ENCODE results near the gene SRL. TPM values are rescaled to one million over a fixed set of nuclear protein-coding genes. Genes with fewer than 3 reads are reported as not detected.

The SRL gene
- polyA plus RNA-seq, 1 of the 3 experiments (the other 2 are of a cell fraction) = not detected

DNA sequence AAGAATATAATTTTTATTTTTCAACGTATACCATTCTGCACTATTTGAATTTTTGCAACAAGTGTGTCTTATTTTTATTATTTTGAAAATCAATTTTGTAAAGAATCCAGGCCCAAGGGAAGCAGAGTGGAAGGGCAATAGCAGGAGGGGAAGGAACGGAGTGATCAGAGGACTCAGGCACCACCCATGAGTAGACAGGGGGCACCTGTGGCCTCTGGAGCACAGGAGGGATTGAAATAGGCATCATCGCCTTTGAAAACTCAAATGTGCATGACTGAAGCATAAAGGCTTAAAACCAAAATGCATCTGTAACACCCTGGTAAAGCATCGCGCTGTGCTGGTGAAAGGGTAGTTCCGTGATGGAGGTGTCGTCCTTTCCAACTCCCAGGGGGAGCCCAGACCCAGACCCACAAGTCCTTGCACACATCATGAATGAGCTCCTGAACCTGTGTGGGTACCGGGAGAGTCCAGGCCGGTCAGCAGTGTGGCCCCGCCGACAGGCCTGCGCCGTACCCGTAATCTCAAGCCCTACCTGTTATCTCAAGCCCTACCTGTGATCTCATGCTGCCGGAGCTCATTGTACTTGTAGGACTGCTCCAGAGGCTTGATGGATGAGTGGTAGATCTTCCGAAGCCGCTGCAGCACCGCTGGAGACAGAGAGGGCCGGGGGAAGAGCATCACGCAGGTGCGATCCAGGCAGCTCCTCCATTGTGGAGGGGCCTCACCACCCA lies 39.1 kb downstream of the SRL start:
- no peaks in the 10 kb centered on the region for H3K9me2 ChIP-seq
- H3K27ac ChIP-seq (ENCODE audit: low read depth in 2 of 2, low read length in 1 of 2) = no peak overlapping the region
- TF ChIP-seq FOSL2 (IDR thresholded peaks at IDR 0.05; ENCODE audit: borderline replicate concordance, low read depth) = no peak
- no peak for TF ChIP-seq GATA2 (CRISPR knock-in tag; IDR thresholded peaks at IDR 0.05)
- TF ChIP-seq RXRA (IDR thresholded peaks at IDR 0.05; ENCODE audit: borderline replicate concordance, low read depth) = no peak
- TF ChIP-seq, protein P1, sequence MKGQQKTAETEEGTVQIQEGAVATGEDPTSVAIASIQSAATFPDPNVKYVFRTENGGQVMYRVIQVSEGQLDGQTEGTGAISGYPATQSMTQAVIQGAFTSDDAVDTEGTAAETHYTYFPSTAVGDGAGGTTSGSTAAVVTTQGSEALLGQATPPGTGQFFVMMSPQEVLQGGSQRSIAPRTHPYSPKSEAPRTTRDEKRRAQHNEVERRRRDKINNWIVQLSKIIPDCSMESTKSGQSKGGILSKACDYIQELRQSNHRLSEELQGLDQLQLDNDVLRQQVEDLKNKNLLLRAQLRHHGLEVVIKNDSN (IDR thresholded peaks at IDR 0.05; ENCODE audit: borderline replicate concordance, low read depth) = no peak
- no peak for DNase-seq
- H3K9ac ChIP-seq = no peak overlapping the region
- no peaks in the 10 kb centered on the region for H3K36me3 ChIP-seq (replicated peaks in 1 of 2; ENCODE audit: control insufficient read depth in 1 of 2, insufficient read depth in 2 of 2, low read length in 1 of 2)
- no peaks in the 10 kb centered on the region for H3F3A ChIP-seq (replicated peaks; ENCODE audit: insufficient read depth)
- no peak overlapping the region for H2AFZ ChIP-seq (ENCODE audit: low read depth)
- H3K4me3 ChIP-seq (ENCODE audit: low read depth in 2 of 2, low read length in 1 of 2) = no peak overlapping the region
- WGBS (ENCODE audit: low lambda C conversion rate) = 90% methylated on average over 18 of the region's 21 CpGs
- no peaks in the 10 kb centered on the region for H3K79me2 ChIP-seq (ENCODE audit: insufficient read depth)
- H3K4me1 ChIP-seq (ENCODE audit: control insufficient read depth in 1 of 2, insufficient read depth in 2 of 2, low read depth in 1 of 2, low read length in 1 of 2) = peaks cover 2 to 4% of the 10 kb centered on the region in 2 experiments; a peak in 1 of 4 replicates
- CTCF ChIA-PET = interaction anchor here (0.9 to 6.8 kb wide), 8 partner anchors 10 to 220 kb away, joined by 3 to 98 read pairs (median 4); no protein-coding TSS in a partner anchor
- no peaks in the 10 kb centered on the region for H3K27me3 ChIP-seq (ENCODE audit: insufficient read depth)
- POLR2A ChIA-PET = no interaction called here
- no peaks in the 10 kb centered on the region for H4K20me1 ChIP-seq (ENCODE audit: insufficient read depth)
- H3K9me3 ChIP-seq = no peaks in the 10 kb centered on the region
- H3K4me2 ChIP-seq = no peak overlapping the region

DNA sequence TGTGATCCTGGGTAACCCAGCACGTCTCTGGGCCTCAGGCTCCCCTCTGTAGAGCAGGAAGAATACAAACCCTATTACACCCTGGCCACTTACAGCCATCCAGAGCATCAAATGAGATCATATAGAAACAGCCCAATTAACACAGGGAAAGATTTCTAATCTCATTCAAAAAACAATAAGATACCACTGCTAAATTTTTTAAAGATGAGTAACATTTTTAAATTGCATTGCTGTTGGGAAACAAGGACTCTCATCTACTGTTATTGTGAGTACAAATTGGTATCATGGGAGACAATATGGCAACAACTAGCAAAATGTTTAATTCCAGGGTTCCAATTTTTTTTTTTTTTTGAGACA lies 41.1 kb downstream of the SRL start:
- no peaks in the 10 kb centered on the region for H3K9me2 ChIP-seq
- DNase-seq = no peak
- no peak overlapping the region for H3K4me3 ChIP-seq (ENCODE audit: low read depth in 2 of 2, low read length in 1 of 2)
- H4K20me1 ChIP-seq (ENCODE audit: insufficient read depth) = no peaks in the 10 kb centered on the region
- WGBS (ENCODE audit: low lambda C conversion rate) = 100% methylated on average over 1 of the region's 1 CpG
- no peak overlapping the region for H3K9ac ChIP-seq
- no peaks in the 10 kb centered on the region for H3K79me2 ChIP-seq (ENCODE audit: insufficient read depth)
- H3K36me3 ChIP-seq (replicated peaks in 1 of 2; ENCODE audit: control insufficient read depth in 1 of 2, insufficient read depth in 2 of 2, low read length in 1 of 2) = no peaks in the 10 kb centered on the region
- TF ChIP-seq RXRA (IDR thresholded peaks at IDR 0.05; ENCODE audit: borderline replicate concordance, low read depth) = no peak
- no peak for TF ChIP-seq FOSL2 (IDR thresholded peaks at IDR 0.05; ENCODE audit: borderline replicate concordance, low read depth)
- TF ChIP-seq, protein P2, sequence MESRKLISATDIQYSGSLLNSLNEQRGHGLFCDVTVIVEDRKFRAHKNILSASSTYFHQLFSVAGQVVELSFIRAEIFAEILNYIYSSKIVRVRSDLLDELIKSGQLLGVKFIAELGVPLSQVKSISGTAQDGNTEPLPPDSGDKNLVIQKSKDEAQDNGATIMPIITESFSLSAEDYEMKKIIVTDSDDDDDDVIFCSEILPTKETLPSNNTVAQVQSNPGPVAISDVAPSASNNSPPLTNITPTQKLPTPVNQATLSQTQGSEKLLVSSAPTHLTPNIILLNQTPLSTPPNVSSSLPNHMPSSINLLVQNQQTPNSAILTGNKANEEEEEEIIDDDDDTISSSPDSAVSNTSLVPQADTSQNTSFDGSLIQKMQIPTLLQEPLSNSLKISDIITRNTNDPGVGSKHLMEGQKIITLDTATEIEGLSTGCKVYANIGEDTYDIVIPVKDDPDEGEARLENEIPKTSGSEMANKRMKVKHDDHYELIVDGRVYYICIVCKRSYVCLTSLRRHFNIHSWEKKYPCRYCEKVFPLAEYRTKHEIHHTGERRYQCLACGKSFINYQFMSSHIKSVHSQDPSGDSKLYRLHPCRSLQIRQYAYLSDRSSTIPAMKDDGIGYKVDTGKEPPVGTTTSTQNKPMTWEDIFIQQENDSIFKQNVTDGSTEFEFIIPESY (IDR thresholded peaks at IDR 0.05; ENCODE audit: borderline replicate concordance, low read depth) = no peak
- TF ChIP-seq, protein P1 (IDR thresholded peaks at IDR 0.05; ENCODE audit: borderline replicate concordance, low read depth) = no peak
- no peak for TF ChIP-seq EZH2phosphoT487 (IDR thresholded peaks at IDR 0.05; ENCODE audit: borderline replicate concordance, low read depth)
- TF ChIP-seq SIN3A (IDR thresholded peaks at IDR 0.05; ENCODE audit: borderline replicate concordance, low read depth, low read length) = no peak
- no peak for TF ChIP-seq GABPA (IDR thresholded peaks at IDR 0.05; ENCODE audit: low read depth)
- no peak for TF ChIP-seq ELF1 (IDR thresholded peaks at IDR 0.05)
- no peak for TF ChIP-seq FOXJ3 (CRISPR knock-in tag; IDR thresholded peaks at IDR 0.05)
- TF ChIP-seq CHD2 (IDR thresholded peaks at IDR 0.05; ENCODE audit: low read length, partially characterized antibody) = no peak
- no peak for TF ChIP-seq MEF2A (IDR thresholded peaks at IDR 0.05; ENCODE audit: borderline replicate concordance, low read depth)
- TF ChIP-seq SMC3 (IDR thresholded peaks at IDR 0.05; ENCODE audit: low read depth, low read length) = no peak
- TF ChIP-seq MXI1 (IDR thresholded peaks at IDR 0.05; ENCODE audit: low read depth, low read length) = no peak
- TF ChIP-seq EP300 (IDR thresholded peaks at IDR 0.05; ENCODE audit: borderline replicate concordance in 1 of 2, low read depth in 1 of 2, low read length in 1 of 2) = no peak
- no peak for TF ChIP-seq TEAD4 (IDR thresholded peaks at IDR 0.05; ENCODE audit: borderline replicate concordance, insufficient read depth)
- TF ChIP-seq, protein P3, sequence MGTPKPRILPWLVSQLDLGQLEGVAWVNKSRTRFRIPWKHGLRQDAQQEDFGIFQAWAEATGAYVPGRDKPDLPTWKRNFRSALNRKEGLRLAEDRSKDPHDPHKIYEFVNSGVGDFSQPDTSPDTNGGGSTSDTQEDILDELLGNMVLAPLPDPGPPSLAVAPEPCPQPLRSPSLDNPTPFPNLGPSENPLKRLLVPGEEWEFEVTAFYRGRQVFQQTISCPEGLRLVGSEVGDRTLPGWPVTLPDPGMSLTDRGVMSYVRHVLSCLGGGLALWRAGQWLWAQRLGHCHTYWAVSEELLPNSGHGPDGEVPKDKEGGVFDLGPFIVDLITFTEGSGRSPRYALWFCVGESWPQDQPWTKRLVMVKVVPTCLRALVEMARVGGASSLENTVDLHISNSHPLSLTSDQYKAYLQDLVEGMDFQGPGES (IDR thresholded peaks at IDR 0.05; ENCODE audit: low read depth, low read length) = no peak
- TF ChIP-seq FOXM1 (IDR thresholded peaks at IDR 0.05; ENCODE audit: low read depth) = no peak
- no peak for TF ChIP-seq TAF1 (IDR thresholded peaks at IDR 0.05; ENCODE audit: borderline replicate concordance, low read depth, low read length)
- peaks cover 2 to 4% of the 10 kb centered on the region in 2 experiments; a peak in 1 of 4 replicates for H3K4me1 ChIP-seq (ENCODE audit: control insufficient read depth in 1 of 2, insufficient read depth in 2 of 2, low read depth in 1 of 2, low read length in 1 of 2)
- POLR2A ChIA-PET = interaction anchor here (1.3 kb wide), 1 partner anchor 17 kb away, joined by 4 read pairs; no protein-coding TSS in a partner anchor
- no peaks in the 10 kb centered on the region for H3K9me3 ChIP-seq
- H3K4me2 ChIP-seq = no peak overlapping the region; the same call in 1 of the 2 replicates
- no peaks in the 10 kb centered on the region for H3F3A ChIP-seq (replicated peaks; ENCODE audit: insufficient read depth)
- CTCF ChIA-PET = interaction anchor here (0.5 to 6.8 kb wide), 40 partner anchors 9 to 221 kb away, joined by 3 to 98 read pairs (median 5); partner anchors contain the start of genes PAM16 and TFAP4
- no peaks in the 10 kb centered on the region for H3K27me3 ChIP-seq (ENCODE audit: insufficient read depth)
- peak overlapping the region; percentile 82 for H2AFZ ChIP-seq (ENCODE audit: low read depth)
- no peak overlapping the region for H3K27ac ChIP-seq (ENCODE audit: low read depth in 2 of 2, low read length in 1 of 2)
